ENCODE measurements around the gene NRAP.

- TF ChIP-seq CTCF (IDR thresholded peaks at IDR 0.05) (no peak), POLR2AphosphoS5 (IDR thresholded peaks at IDR 0.05) (no peak), POLR2A (IDR thresholded peaks at IDR 0.05) (no peak)
These were observed 108.6 kb downstream of the NRAP start for GRCh38 chr10:113555245-113555644.
